Fibroblast of lung (primary cell): ENCODE data around the gene SPX. TPM values are rescaled to one million over a fixed set of nuclear protein-coding genes. Genes with fewer than 3 reads are reported as not detected.

ENCODE experiments used
- DNase-seq, 2 donors: peaks; one replicate each; pipeline versions ENCODE4 v3.0.0 to v3.0.0-alpha.2; 2010; ENCODE audit warnings: low read depth in 2 of 2
- H2AFZ ChIP-seq: 2 replicates; pipeline ENCODE4 v1.5.1; 2012; ENCODE audit warnings: low read length, control low read depth, inconsistent platforms
- H3K27ac ChIP-seq: 2 replicates; pipeline ENCODE4 v1.5.1; 2011; ENCODE audit warnings: low read length, control low read depth; ENCODE audit not compliant: insufficient read depth
- H3K27me3 ChIP-seq: 2 replicates; pipeline ENCODE4 v1.5.1; 2011; ENCODE audit warnings: mild to moderate bottlenecking, low read length; ENCODE audit not compliant: control insufficient read depth, insufficient read depth
- H3K36me3 ChIP-seq: 2 replicates; pipeline ENCODE4 v1.5.1; 2011; ENCODE audit warnings: low read length; ENCODE audit not compliant: control insufficient read depth, insufficient read depth
- H3K4me1 ChIP-seq: 2 replicates; pipeline ENCODE4 v1.5.1; 2011; ENCODE audit warnings: low read length; ENCODE audit not compliant: control insufficient read depth, insufficient read depth; ENCODE audit errors: extremely low read depth
- H3K4me2 ChIP-seq: 2 replicates; pipeline ENCODE4 v1.5.1; 2011; ENCODE audit warnings: low read length, control low read depth; ENCODE audit not compliant: insufficient read depth; ENCODE audit errors: extremely low read depth
- H3K4me3 ChIP-seq, 4 experiments: fragments of 200-600 bp in 1 of 4; sonication (generic) in 1 of 4; replicated peaks in 1 of 4; 2 replicates each; pipeline ENCODE4 v1.5.1; 2011 to 2016; ENCODE audit warnings: low read length in 4 of 4, low read depth in 3 of 4, mild to moderate bottlenecking in 3 of 4, control low read depth in 2 of 4, inconsistent platforms in 1 of 4, mixed read lengths in 1 of 4; ENCODE audit not compliant: insufficient read depth in 1 of 4; ENCODE audit errors: control extremely low read depth in 1 of 4
- H3K79me2 ChIP-seq: 2 replicates; pipeline ENCODE4 v1.5.1; 2012; ENCODE audit warnings: mild to moderate bottlenecking, low read length, inconsistent platforms; ENCODE audit not compliant: control insufficient read depth, insufficient read depth
- H3K9ac ChIP-seq: 2 replicates; pipeline ENCODE4 v1.5.1; 2011; ENCODE audit warnings: mild to moderate bottlenecking, low read length, control low read depth; ENCODE audit not compliant: insufficient read depth
- H3K9me3 ChIP-seq: 2 replicates; pipeline ENCODE4 v1.5.1; 2012; ENCODE audit warnings: low read depth, low read length; ENCODE audit not compliant: control insufficient read depth, insufficient read depth
- H4K20me1 ChIP-seq: 2 replicates; pipeline ENCODE4 v1.5.1; 2011; ENCODE audit warnings: low read length; ENCODE audit not compliant: control insufficient read depth, insufficient read depth; ENCODE audit errors: extremely low read depth
- CTCF ChIP-seq, 2 donors: IDR thresholded peaks in 1 of 2; conservative IDR thresholded peaks in 1 of 2; 1 replicate in 1 of 2; 2 replicates in 1 of 2; pipeline ENCODE4 v1.5.1; 2011 to 2012; ENCODE audit warnings: low read length in 2 of 2, control low read depth in 1 of 2, inconsistent platforms in 1 of 2, low read depth in 1 of 2, mild to moderate bottlenecking in 1 of 2
- EZH2 ChIP-seq: IDR thresholded peaks from 2 replicates; pipeline ENCODE4 v1.5.1; 2012; ENCODE audit warnings: low read length, control low read depth, mild to moderate bottlenecking; ENCODE audit errors: missing control alignments
- polyA plus RNA-seq, 2 donors: library from polyadenylated mRNA; depleted of rRNA in 1 of 2; stranded (reverse) in 1 of 2; unstranded in 1 of 2; fragments of >200 nt; gene quantifications; 2 replicates each; pipeline ENCODE4 v1.2.1, GENCODE V29; 2011 to 2012; ENCODE audit warnings: missing spikeins in 1 of 2
- total RNA-seq: library from RNA; depleted of rRNA; stranded (reverse); fragments of >200 nt; gene quantifications from 2 replicates; pipeline ENCODE4 v1.2.1, GENCODE V29; 2014

Gene SPX
- total and polyA plus RNA-seq, 2 donors (not counting 1 experiment from before 2014, with no cell fraction given) = 0.50 to 0.75 TPM

GRCh38 chr12:21538061-21538653, 12.1 kb downstream of the SPX start:
- Histone ChIP-seq H3K4me3 (no peak overlapping the region), H3K27ac (no peak overlapping the region), H2AFZ (no peak overlapping the region), H3K79me2 (no peaks in the 10 kb centered on the region), H3K9ac (no peak overlapping the region), H3K27me3 (no peaks in the 10 kb centered on the region), H3K4me2 (no peak overlapping the region), H3K4me1 (no peaks in the 10 kb centered on the region), H3K36me3 (no peaks in the 10 kb centered on the region), H4K20me1 (no peaks in the 10 kb centered on the region), H3K9me3 (no peaks in the 10 kb centered on the region)
- DNase-seq = no peak
- TF ChIP-seq CTCF (conservative IDR thresholded peaks at IDR 0.05 in 1 of 2, IDR thresholded peaks at IDR 0.05 in 1 of 2; ENCODE audit: low read depth in 1 of 2, low read length in 2 of 2) (no peak), EZH2 (no peak)

GRCh38 chr12:21539797-21540196, 13.7 kb downstream of the SPX start:
- no peak for DNase-seq
- Histone ChIP-seq H3K4me2 (no peak overlapping the region), H3K27me3 (no peaks in the 10 kb centered on the region), H3K4me3 (no peak overlapping the region), H3K79me2 (no peaks in the 10 kb centered on the region), H4K20me1 (no peaks in the 10 kb centered on the region), H3K9me3 (no peaks in the 10 kb centered on the region), H2AFZ (no peak overlapping the region), H3K36me3 (no peaks in the 10 kb centered on the region), H3K4me1 (no peaks in the 10 kb centered on the region), H3K9ac (no peak overlapping the region), H3K27ac (no peak overlapping the region)
- TF ChIP-seq CTCF (conservative IDR thresholded peaks at IDR 0.05 in 1 of 2, IDR thresholded peaks at IDR 0.05 in 1 of 2; ENCODE audit: low read depth in 1 of 2, low read length in 2 of 2) (no peak), EZH2 (no peak)

- Histone ChIP-seq H3K4me2 (no peak overlapping the region), H3K4me1 (no peaks in the 10 kb centered on the region), H3K79me2 (no peaks in the 10 kb centered on the region), H3K27me3 (no peaks in the 10 kb centered on the region), H2AFZ (no peak overlapping the region), H4K20me1 (no peaks in the 10 kb centered on the region), H3K9ac (no peak overlapping the region), H3K4me3 (no peak overlapping the region), H3K9me3 (no peaks in the 10 kb centered on the region), H3K36me3 (no peaks in the 10 kb centered on the region), H3K27ac (no peak overlapping the region)
- TF ChIP-seq CTCF (conservative IDR thresholded peaks at IDR 0.05 in 1 of 2, IDR thresholded peaks at IDR 0.05 in 1 of 2; ENCODE audit: low read depth in 1 of 2, low read length in 2 of 2) (no peak), EZH2 (no peak)
- no peak for DNase-seq
These were observed 15.7 kb downstream of the SPX start for GRCh38 chr12:21541773-21542172.
